HL-60 (cell line): ENCODE measurements around the gene RNF214.

ENCODE experiments used
- GABPA ChIP-seq: IDR thresholded peaks from 2 replicates; pipeline ENCODE4 v1.6.1; 2012; ENCODE audit warnings: low read depth
- POLR2AphosphoS5 ChIP-seq: IDR thresholded peaks from 2 replicates; pipeline ENCODE4 v1.6.1; 2012; ENCODE audit warnings: low read depth
- TF ChIP-seq, protein P1 (sequence below): IDR thresholded peaks from one replicate; pipeline ENCODE4 v1.5.1; 2011; ENCODE audit warnings: low read length, control low read depth, inconsistent platforms; ENCODE audit not compliant: insufficient read depth
- TF ChIP-seq, protein P2 (sequence below): IDR thresholded peaks from 2 replicates; pipeline ENCODE4 v1.6.1; 2012; ENCODE audit warnings: low read depth; ENCODE audit not compliant: insufficient replicate concordance

DNA sequence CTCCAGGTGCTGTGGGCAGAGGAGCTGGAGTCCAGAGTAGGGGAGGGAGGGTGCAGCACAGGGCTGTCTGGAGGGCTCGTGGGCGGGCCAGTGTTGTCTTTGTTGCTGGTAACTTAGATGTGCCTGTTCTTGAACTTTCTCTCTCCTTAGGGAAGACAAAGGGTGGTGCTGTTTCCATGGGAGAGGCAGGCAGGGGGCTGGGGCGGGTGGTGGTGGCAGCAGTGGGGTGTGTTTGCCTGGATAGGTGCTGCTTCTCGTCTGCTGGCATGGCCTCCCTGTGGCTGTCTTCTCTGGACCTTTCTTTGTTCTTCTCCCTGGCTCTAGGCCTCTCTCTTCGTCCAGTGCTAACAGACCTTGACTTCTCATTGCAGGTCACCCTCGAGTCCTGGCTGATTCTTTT lies 45.5 kb upstream of the RNF214 start:
- no peak for TF ChIP-seq GABPA
- TF ChIP-seq, protein P1, sequence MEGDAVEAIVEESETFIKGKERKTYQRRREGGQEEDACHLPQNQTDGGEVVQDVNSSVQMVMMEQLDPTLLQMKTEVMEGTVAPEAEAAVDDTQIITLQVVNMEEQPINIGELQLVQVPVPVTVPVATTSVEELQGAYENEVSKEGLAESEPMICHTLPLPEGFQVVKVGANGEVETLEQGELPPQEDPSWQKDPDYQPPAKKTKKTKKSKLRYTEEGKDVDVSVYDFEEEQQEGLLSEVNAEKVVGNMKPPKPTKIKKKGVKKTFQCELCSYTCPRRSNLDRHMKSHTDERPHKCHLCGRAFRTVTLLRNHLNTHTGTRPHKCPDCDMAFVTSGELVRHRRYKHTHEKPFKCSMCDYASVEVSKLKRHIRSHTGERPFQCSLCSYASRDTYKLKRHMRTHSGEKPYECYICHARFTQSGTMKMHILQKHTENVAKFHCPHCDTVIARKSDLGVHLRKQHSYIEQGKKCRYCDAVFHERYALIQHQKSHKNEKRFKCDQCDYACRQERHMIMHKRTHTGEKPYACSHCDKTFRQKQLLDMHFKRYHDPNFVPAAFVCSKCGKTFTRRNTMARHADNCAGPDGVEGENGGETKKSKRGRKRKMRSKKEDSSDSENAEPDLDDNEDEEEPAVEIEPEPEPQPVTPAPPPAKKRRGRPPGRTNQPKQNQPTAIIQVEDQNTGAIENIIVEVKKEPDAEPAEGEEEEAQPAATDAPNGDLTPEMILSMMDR = no peak
- TF ChIP-seq, protein P2, sequence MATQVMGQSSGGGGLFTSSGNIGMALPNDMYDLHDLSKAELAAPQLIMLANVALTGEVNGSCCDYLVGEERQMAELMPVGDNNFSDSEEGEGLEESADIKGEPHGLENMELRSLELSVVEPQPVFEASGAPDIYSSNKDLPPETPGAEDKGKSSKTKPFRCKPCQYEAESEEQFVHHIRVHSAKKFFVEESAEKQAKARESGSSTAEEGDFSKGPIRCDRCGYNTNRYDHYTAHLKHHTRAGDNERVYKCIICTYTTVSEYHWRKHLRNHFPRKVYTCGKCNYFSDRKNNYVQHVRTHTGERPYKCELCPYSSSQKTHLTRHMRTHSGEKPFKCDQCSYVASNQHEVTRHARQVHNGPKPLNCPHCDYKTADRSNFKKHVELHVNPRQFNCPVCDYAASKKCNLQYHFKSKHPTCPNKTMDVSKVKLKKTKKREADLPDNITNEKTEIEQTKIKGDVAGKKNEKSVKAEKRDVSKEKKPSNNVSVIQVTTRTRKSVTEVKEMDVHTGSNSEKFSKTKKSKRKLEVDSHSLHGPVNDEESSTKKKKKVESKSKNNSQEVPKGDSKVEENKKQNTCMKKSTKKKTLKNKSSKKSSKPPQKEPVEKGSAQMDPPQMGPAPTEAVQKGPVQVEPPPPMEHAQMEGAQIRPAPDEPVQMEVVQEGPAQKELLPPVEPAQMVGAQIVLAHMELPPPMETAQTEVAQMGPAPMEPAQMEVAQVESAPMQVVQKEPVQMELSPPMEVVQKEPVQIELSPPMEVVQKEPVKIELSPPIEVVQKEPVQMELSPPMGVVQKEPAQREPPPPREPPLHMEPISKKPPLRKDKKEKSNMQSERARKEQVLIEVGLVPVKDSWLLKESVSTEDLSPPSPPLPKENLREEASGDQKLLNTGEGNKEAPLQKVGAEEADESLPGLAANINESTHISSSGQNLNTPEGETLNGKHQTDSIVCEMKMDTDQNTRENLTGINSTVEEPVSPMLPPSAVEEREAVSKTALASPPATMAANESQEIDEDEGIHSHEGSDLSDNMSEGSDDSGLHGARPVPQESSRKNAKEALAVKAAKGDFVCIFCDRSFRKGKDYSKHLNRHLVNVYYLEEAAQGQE = no peak
- no peak for TF ChIP-seq POLR2AphosphoS5
